Gastrocnemius medialis (tissue), 4 donors: Measurements from ENCODE around the gene PTF1A.

Experiments
- CTCF ChIP-seq, 5 experiments: fragments of 450-650 bp in 3 of 5; fragments of 200-600 bp in 2 of 5; sonication (generic) in 2 of 5; IDR thresholded peaks in 4 of 5; conservative IDR thresholded peaks in 1 of 5; 1 replicate in 4 of 5; 2 replicates in 1 of 5; pipeline ENCODE4 v1.5.1; 2016 to 2019; ENCODE audit warnings: antibody characterized with exemption in 5 of 5, mild to moderate bottlenecking in 3 of 5, moderate library complexity in 3 of 5
- POLR2A ChIP-seq, 2 donors: fragments of 450-650 bp; IDR thresholded peaks; one replicate each; pipeline ENCODE4 v1.6.1; 2017; ENCODE audit warnings: antibody characterized with exemption in 2 of 2, mild to moderate bottlenecking in 2 of 2, moderate library complexity in 2 of 2

GRCh38 chr10:23191764-23192711 is at the start of gene PTF1A:
- no peak for TF ChIP-seq CTCF (IDR thresholded peaks at IDR 0.05 in 4 of 5, conservative IDR thresholded peaks at IDR 0.05 in 1 of 5)
- no peak for TF ChIP-seq POLR2A (IDR thresholded peaks at IDR 0.05)
